HG03432 (cell line): ENCODE results near the gene POFUT1.
"Not testable (repeated sequence)": the region's sequence is repeated elsewhere in the genome, so short reads cannot be mapped to it uniquely, and the experiment has no call there.

Experiments used
- ATAC-seq: cut with Tn5 transposase; IDR thresholded peaks from one replicate; pipeline ENCODE4 v1.9.1; 2021; ENCODE audit warnings: mild to moderate bottlenecking, moderate library complexity; ENCODE audit not compliant: unreplicated experiment

POFUT1 gene

GRCh38 chr20:32207626-32208498 lies at the start of gene POFUT1, which contains the start of gene PLAGL2:
TSS of gene POFUT1 (plus strand) at chr20:32207880. CDS start at chr20:32207942, 62 bp downstream.
TSS of gene PLAGL2 (minus strand) at chr20:32207743. CDS start at chr20:32202178, 5,565 bp downstream.
- peak; percentile 91 for ATAC-seq

- ATAC-seq: no peak
Observed at GRCh38 chr20:32158351-32158750, 49.3 kb upstream of the POFUT1 start.

GRCh38 chr20:32158943-32159660 lies 48.6 kb upstream of the POFUT1 start:
- ATAC-seq: no peak

GRCh38 chr20:32159766-32160221 lies 47.9 kb upstream of the POFUT1 start:
- ATAC-seq: no peak

GRCh38 chr20:32160341-32160740 lies 47.3 kb upstream of the POFUT1 start:
- ATAC-seq: no peak

GRCh38 chr20:32162351-32162750 lies 45.3 kb upstream of the POFUT1 start:
- ATAC-seq: no peak

- ATAC-seq: no peak
Observed at GRCh38 chr20:32163951-32164350, 43.7 kb upstream of the POFUT1 start.

- no peak for ATAC-seq
Observed at GRCh38 chr20:32164984-32165735, 42.5 kb upstream of the POFUT1 start.

GRCh38 chr20:32165836-32166545 lies 41.7 kb upstream of the POFUT1 start:
- ATAC-seq: no peak

- no peak for ATAC-seq
Observed at GRCh38 chr20:32167552-32167951, 40.1 kb upstream of the POFUT1 start.

GRCh38 chr20:32168184-32168910 lies 39.3 kb upstream of the POFUT1 start:
- ATAC-seq: no peak

GRCh38 chr20:32177696-32178095 lies 30.0 kb upstream of the POFUT1 start:
- ATAC-seq: not testable (repeated sequence)

GRCh38 chr20:32179515-32179914 lies 28.2 kb upstream of the POFUT1 start:
- no peak for ATAC-seq

- no peak for ATAC-seq
Observed at GRCh38 chr20:32179934-32180333, 27.7 kb upstream of the POFUT1 start.

- no peak for ATAC-seq
Observed at GRCh38 chr20:32181606-32182005, 26.1 kb upstream of the POFUT1 start.

- ATAC-seq: no peak
Observed at GRCh38 chr20:32183947-32184635, 23.6 kb upstream of the POFUT1 start.

- ATAC-seq: no peak
Observed at GRCh38 chr20:32184961-32185603, 22.6 kb upstream of the POFUT1 start.

GRCh38 chr20:32186506-32186905 lies 21.2 kb upstream of the POFUT1 start:
- ATAC-seq: no peak
